ENCODE results near the gene SMIM45.

DNA sequence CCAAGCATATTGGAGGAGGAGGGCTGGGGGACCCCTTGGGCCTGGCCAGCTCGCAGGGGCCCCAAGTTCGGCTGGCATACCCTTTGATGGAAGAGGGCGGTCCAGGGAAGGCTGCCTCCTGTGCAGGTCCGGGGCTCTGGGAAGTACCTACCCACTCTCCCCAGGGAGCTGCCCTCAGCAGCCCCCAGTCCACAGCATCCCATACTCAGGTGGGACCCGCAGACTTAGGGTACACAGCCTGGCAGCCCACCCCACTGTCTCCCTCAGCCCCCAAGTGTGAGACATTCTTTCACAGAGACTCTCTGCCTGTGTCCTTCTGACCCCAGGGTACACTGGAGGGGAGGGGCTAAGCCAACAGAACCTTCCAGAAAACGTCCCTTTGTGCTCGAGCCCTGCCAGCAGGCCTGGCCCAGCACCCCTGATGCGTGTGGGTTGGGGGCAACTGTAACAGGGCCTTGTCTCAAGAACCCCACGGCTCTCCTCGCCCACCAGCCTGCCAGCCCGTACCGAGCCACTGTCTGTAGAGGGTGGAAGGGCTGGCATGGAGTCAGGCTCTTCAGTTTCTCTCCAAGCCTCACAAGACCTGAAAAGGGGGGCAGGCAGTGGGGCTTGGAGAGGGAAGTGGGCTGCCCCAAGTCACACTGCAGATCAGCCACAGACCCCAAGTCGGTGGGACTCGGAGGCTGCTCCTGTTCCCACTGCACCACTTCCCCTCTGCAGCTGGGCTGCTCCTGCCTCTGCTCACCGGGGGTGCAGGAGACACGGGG is 18.4 kb upstream of the SMIM45 start:
- TF ChIP-seq RAD21 (conservative IDR thresholded peaks at IDR 0.05): no peak
- TF ChIP-seq, protein P1, sequence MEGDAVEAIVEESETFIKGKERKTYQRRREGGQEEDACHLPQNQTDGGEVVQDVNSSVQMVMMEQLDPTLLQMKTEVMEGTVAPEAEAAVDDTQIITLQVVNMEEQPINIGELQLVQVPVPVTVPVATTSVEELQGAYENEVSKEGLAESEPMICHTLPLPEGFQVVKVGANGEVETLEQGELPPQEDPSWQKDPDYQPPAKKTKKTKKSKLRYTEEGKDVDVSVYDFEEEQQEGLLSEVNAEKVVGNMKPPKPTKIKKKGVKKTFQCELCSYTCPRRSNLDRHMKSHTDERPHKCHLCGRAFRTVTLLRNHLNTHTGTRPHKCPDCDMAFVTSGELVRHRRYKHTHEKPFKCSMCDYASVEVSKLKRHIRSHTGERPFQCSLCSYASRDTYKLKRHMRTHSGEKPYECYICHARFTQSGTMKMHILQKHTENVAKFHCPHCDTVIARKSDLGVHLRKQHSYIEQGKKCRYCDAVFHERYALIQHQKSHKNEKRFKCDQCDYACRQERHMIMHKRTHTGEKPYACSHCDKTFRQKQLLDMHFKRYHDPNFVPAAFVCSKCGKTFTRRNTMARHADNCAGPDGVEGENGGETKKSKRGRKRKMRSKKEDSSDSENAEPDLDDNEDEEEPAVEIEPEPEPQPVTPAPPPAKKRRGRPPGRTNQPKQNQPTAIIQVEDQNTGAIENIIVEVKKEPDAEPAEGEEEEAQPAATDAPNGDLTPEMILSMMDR (IDR thresholded peaks at IDR 0.05; ENCODE audit: poor library complexity, severe bottlenecking): no peak
- TF ChIP-seq EZH2 (IDR thresholded peaks at IDR 0.05; ENCODE audit: borderline replicate concordance, insufficient read depth, low read length, poor library complexity, severe bottlenecking): no peak
- no peak for TF ChIP-seq REST (IDR thresholded peaks at IDR 0.05; ENCODE audit: borderline replicate concordance)

All from neural cell (in vitro differentiated cells).